Myocyte (in vitro differentiated cells): ENCODE data around the gene KSR1. TPM values are rescaled to one million over a fixed set of nuclear protein-coding genes. Genes with fewer than 3 reads are reported as not detected.
"Not testable (repeated sequence)": the region's sequence is repeated elsewhere in the genome, so short reads cannot be mapped to it uniquely, and the experiment has no call there.

Source experiments
- DNase-seq: peaks from one replicate; pipeline ENCODE4 v3.0.0-alpha.2; 2012; ENCODE audit warnings: low read depth
- total RNA-seq: library from RNA; depleted of rRNA; stranded (reverse); fragments of >200 nt; gene quantifications from 2 replicates; pipeline ENCODE4 v1.2.3, GENCODE V29; 2014

The KSR1 gene
- total RNA-seq, 1 donor from 2014 or later, result 11.7 TPM

- peak; percentile 93 for DNase-seq
Measured at GRCh38 chr17:27453471-27453870, 2.8 kb upstream of the KSR1 start.

- DNase-seq, result no peak
Measured at GRCh38 chr17:27454089-27454488, 2.2 kb upstream of the KSR1 start.

- no peak for DNase-seq
Measured at GRCh38 chr17:27455236-27455913, 873 bp upstream of the KSR1 start.

- no peak for DNase-seq
Measured at GRCh38 chr17:27456681-27457359, 572 bp downstream of the KSR1 start.

- DNase-seq, result no peak
Measured at GRCh38 chr17:27457360-27457715, 1.1 kb downstream of the KSR1 start.

- peak; percentile 28 for DNase-seq
Measured at GRCh38 chr17:27457731-27458523, 1.7 kb downstream of the KSR1 start.

- no peak for DNase-seq
Measured at GRCh38 chr17:27458524-27458908, 2.3 kb downstream of the KSR1 start.

GRCh38 chr17:27459433-27459832, 3.2 kb downstream of the KSR1 start:
- no peak for DNase-seq

GRCh38 chr17:27460196-27460725, 4.0 kb downstream of the KSR1 start:
- no peak for DNase-seq

GRCh38 chr17:27461192-27461859, 5.1 kb downstream of the KSR1 start:
- DNase-seq, result no peak

GRCh38 chr17:27462149-27462548, 5.9 kb downstream of the KSR1 start:
- peak; percentile 89 for DNase-seq

GRCh38 chr17:27462714-27463113, 6.5 kb downstream of the KSR1 start:
- DNase-seq, result no peak

- DNase-seq, result peak; percentile 71
Measured at GRCh38 chr17:27463235-27463677, 7.0 kb downstream of the KSR1 start.

- DNase-seq, result not testable (repeated sequence)
Measured at GRCh38 chr17:27464019-27464418, 7.8 kb downstream of the KSR1 start.

GRCh38 chr17:27464431-27464830, 8.2 kb downstream of the KSR1 start:
- no peak for DNase-seq

- not testable (repeated sequence) for DNase-seq
Measured at GRCh38 chr17:27465875-27466274, 9.6 kb downstream of the KSR1 start.

- no peak for DNase-seq
Measured at GRCh38 chr17:27466376-27466742, 10.1 kb downstream of the KSR1 start.

- DNase-seq, result no peak
Measured at GRCh38 chr17:27466743-27467375, 10.6 kb downstream of the KSR1 start.

- no peak for DNase-seq
Measured at GRCh38 chr17:27469256-27469655, 13.0 kb downstream of the KSR1 start.

- no peak for DNase-seq
Measured at GRCh38 chr17:27471321-27472269, 15.3 kb downstream of the KSR1 start.
